Type B pancreatic cell (in vitro differentiated cells): ENCODE measurements around the gene PCCA. TPM values are rescaled to one million over a fixed set of nuclear protein-coding genes. Genes with fewer than 3 reads are reported as not detected.

Source experiments
- DNase-seq: peaks from one replicate; pipeline ENCODE4 v3.0.0; 2021; ENCODE audit warnings: mixed read lengths; ENCODE audit not compliant: unreplicated experiment; ENCODE audit errors: extremely low spot score
- H3K27ac Mint-ChIP-seq: 2 replicates; pipeline ENCODE4 v1.8.0; 2021; ENCODE audit warnings: mild to moderate bottlenecking, mixed read lengths
- H3K27me3 Mint-ChIP-seq: 2 replicates; pipeline ENCODE4 v1.8.0; 2021; ENCODE audit warnings: mixed read lengths
- H3K36me3 Mint-ChIP-seq: 2 replicates; pipeline ENCODE4 v1.8.0; 2021; ENCODE audit warnings: mixed read lengths
- H3K4me1 Mint-ChIP-seq: one replicate; pipeline ENCODE4 v1.8.0; 2021; ENCODE audit warnings: mixed read lengths; ENCODE audit not compliant: unreplicated experiment
- H3K4me3 Mint-ChIP-seq: 2 replicates; pipeline ENCODE4 v1.8.0; 2021; ENCODE audit warnings: mild to moderate bottlenecking, mixed read lengths
- H3K9me3 Mint-ChIP-seq: 2 replicates; pipeline ENCODE4 v1.8.0; 2021; ENCODE audit warnings: mixed read lengths
- CTCF ChIP-seq: fragments of 200-600 bp; sonication (generic); conservative IDR thresholded peaks from 2 replicates; pipeline ENCODE4 v1.5.0; 2021; ENCODE audit warnings: antibody characterized with exemption, mild to moderate bottlenecking
- total RNA-seq: library from RNA; stranded (reverse); gene quantifications from 2 replicates; pipeline ENCODE4 v1.2.1, GENCODE V29; 2021; ENCODE audit warnings: low replicate concordance

Gene PCCA
- total RNA-seq, 1 donor from 2014 or later = 46.8 TPM

- H3K4me1 Mint-ChIP-seq = peaks cover 9% of the 10 kb centered on the region
- peaks cover 34% of the 10 kb centered on the region for H3K36me3 Mint-ChIP-seq
- peak; percentile 59 for DNase-seq
- H3K9me3 Mint-ChIP-seq = no peaks in the 10 kb centered on the region
- no peak for TF ChIP-seq CTCF
- H3K4me3 Mint-ChIP-seq = no peak overlapping the region
- H3K27me3 Mint-ChIP-seq = no peaks in the 10 kb centered on the region
- H3K27ac Mint-ChIP-seq = no peak overlapping the region
Measured at GRCh38 chr13:100529666-100530377, 440.9 kb downstream of the PCCA start.

GRCh38 chr13:100530671-100531213 lies 441.8 kb downstream of the PCCA start:
- Mint-ChIP-seq H3K36me3 (peaks cover 35% of the 10 kb centered on the region), H3K9me3 (no peaks in the 10 kb centered on the region), H3K27ac (no peak overlapping the region), H3K27me3 (no peaks in the 10 kb centered on the region), H3K4me3 (no peak overlapping the region), H3K4me1 (peaks cover 9% of the 10 kb centered on the region)
- peak; percentile 20 for DNase-seq
- TF ChIP-seq CTCF = no peak

- TF ChIP-seq CTCF = no peak
- no peaks in the 10 kb centered on the region for H3K27me3 Mint-ChIP-seq
- H3K27ac Mint-ChIP-seq = no peak overlapping the region
- peaks cover 9% of the 10 kb centered on the region for H3K4me1 Mint-ChIP-seq
- peak; percentile 67 for DNase-seq
- H3K4me3 Mint-ChIP-seq = no peak overlapping the region
- peaks cover 37% of the 10 kb centered on the region for H3K36me3 Mint-ChIP-seq
- H3K9me3 Mint-ChIP-seq = no peaks in the 10 kb centered on the region
Measured at GRCh38 chr13:100532090-100532766, 443.3 kb downstream of the PCCA start.

GRCh38 chr13:100532836-100533435 lies 444.0 kb downstream of the PCCA start:
- H3K27ac Mint-ChIP-seq = no peak overlapping the region
- no peak overlapping the region for H3K4me3 Mint-ChIP-seq
- peak; percentile 59 for DNase-seq
- peaks cover 39% of the 10 kb centered on the region for H3K36me3 Mint-ChIP-seq
- TF ChIP-seq CTCF = no peak
- no peaks in the 10 kb centered on the region for H3K27me3 Mint-ChIP-seq
- H3K4me1 Mint-ChIP-seq = peaks cover 9% of the 10 kb centered on the region
- no peaks in the 10 kb centered on the region for H3K9me3 Mint-ChIP-seq

GRCh38 chr13:100533588-100534041 lies 444.7 kb downstream of the PCCA start:
- peak; percentile 65 for DNase-seq
- H3K36me3 Mint-ChIP-seq = peaks cover 35% of the 10 kb centered on the region
- no peaks in the 10 kb centered on the region for H3K9me3 Mint-ChIP-seq
- no peak overlapping the region for H3K27ac Mint-ChIP-seq
- H3K4me1 Mint-ChIP-seq = peaks cover 9% of the 10 kb centered on the region
- H3K27me3 Mint-ChIP-seq = no peaks in the 10 kb centered on the region
- H3K4me3 Mint-ChIP-seq = no peak overlapping the region
- no peak for TF ChIP-seq CTCF
